Astrocyte of the cerebellum (primary cell): ENCODE results near the gene RIPK3.
"Not testable (repeated sequence)": the region's sequence is repeated elsewhere in the genome, so short reads cannot be mapped to it uniquely, and the experiment has no call there.

Experiments used
- DNase-seq: peaks from one replicate; pipeline ENCODE4 v3.0.0-alpha.2; 2011; ENCODE audit warnings: low read depth
- H3K4me3 ChIP-seq: 2 replicates; pipeline ENCODE4 v1.5.1; 2011; ENCODE audit warnings: mild to moderate bottlenecking, low read depth, low read length, moderate library complexity
- CTCF ChIP-seq: IDR thresholded peaks from 2 replicates; pipeline ENCODE4 v1.5.1; 2012; ENCODE audit warnings: low read length, low read depth, moderate library complexity, mild to moderate bottlenecking; ENCODE audit errors: missing control alignments
- in situ Hi-C: cut with HindIII; loops from 2 replicates; pipeline ENCODE4 v1.10.0; 2017; ENCODE audit warnings: low sequenced_read_pairs

RIPK3 gene

DNA sequence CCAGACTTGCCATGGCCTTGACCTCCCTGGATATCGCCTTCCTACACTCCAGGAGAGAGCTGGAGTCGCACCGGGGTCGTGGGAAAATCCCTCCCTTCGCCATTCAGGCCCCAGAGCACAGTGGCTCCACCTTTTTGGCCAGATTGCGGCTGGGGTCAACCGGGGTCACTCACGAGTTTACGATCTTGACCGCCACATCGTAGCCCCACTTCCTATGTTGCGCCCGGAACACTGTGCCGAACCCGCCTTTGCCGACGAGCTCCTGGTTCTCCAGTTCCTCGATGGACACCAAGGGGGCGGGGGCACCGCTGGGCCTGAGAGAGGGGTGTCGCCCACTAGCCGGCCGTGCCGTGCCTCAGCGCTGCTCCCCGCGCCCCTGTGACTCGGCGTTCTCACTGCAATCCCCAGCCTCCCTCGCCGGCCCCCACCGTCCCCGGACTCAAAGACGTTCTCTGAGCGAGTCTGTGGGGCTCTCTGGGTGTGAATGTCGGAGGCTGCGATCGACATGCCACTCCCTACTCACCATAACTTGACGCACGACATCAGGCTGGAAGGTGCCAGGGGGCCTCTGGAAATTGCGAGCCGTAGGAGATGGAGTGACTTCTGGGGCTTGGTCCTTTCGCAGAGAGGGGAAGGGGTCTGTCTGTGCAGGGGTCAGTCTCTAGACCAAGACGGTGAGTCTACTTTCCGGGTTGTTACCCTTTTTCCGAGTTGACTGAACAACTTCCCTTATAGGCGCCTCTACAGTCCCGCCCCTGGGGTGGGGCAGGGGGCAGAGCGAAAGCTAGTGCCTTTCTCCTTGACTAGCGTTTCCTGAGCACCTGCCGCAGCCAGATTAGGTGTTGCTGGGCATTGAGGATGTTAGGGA lies at the start of gene RIPK3:
TSS of gene RIPK3 (minus strand) at position 708 of the 868 bp plus-strand sequence. CDS start at position 543, 165 bp downstream.
- in situ Hi-C loops: no loop called here
- H3K4me3 ChIP-seq: peak within 1 kb of the TSS; percentile 9
- no peak for TF ChIP-seq CTCF
- DNase-seq: no peak

DNA sequence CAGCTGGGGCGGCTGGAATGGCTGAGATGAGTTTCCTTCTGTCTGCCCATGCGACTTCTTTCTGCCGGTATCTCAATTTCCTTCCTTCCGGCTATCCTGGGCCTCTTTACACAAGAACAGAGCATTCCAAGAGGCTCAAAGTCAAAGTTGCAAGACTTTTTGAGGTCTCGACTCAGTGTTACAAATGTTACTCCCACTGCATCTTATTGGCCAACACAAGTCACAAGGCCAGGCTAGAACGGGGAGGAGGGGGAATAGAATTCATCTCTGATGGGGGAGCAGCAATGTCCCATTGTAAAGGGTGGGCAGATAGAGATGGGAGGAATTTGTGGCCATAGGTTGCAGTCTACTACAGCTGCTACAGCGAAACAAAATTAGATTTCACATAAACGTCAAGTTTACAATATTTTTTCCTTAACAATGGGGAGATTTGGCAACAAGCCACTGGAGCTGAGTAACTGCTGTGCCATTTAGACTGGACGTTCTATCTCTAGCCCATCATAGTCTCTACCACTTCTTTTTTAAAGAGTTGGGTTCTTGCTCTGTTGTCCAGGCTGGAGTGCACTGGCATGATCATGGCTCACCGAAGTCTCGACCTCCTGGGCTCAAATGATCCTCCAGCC lies 49.5 kb upstream of the RIPK3 start:
- in situ Hi-C loops: no loop called here
- no peak overlapping the region for H3K4me3 ChIP-seq
- no peak for DNase-seq
- TF ChIP-seq CTCF: no peak

GRCh38 chr14:24388474-24389179 lies 48.8 kb upstream of the RIPK3 start:
- in situ Hi-C loops: no loop called here
- H3K4me3 ChIP-seq: no peak overlapping the region
- no peak for TF ChIP-seq CTCF
- no peak for DNase-seq

DNA sequence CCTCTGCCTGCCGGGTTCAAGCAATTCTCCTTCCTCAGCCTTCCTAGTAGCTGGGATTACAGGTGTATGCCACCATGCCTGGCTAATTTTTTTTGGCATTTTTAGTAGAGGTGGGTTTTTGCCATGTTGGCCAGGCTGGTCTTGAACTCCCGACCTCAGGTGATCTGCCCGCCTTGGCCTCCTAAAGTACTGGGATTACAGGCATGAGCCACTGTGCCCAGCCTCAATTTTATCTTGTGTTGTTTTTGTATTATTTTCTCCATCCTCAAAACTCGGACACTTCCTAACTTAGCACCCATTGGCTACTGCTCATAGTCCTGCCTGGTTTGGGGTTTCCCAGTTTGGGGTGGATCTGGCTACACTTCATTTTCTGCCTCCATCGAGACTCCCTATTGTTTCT lies 47.8 kb upstream of the RIPK3 start:
- H3K4me3 ChIP-seq, DNase-seq, in situ Hi-C loops: not testable (repeated sequence)

DNA sequence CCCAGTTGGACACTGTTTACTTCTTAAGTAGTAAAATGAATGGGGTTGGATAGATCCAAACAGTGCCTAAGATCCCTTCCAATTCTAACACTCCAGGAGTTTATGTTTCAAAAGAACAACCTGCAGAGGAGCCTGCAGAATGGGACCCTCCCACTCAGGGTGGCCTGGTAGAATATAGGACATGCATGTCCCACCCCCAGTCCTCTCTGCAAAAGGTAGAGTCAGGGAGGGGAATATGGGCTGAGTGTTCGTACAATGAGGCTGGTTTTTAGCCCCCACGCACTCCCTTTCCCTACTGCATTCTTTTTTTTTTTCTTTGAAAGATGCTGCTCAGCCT lies 47.2 kb upstream of the RIPK3 start:
- in situ Hi-C loops: no loop called here
- no peak overlapping the region for H3K4me3 ChIP-seq
- no peak for TF ChIP-seq CTCF
- no peak for DNase-seq

GRCh38 chr14:24385524-24385923 lies 45.7 kb upstream of the RIPK3 start:
- in situ Hi-C loops: no loop called here
- no peak for TF ChIP-seq CTCF
- no peak overlapping the region for H3K4me3 ChIP-seq
- DNase-seq: no peak
